SK-N-MC (cell line): ENCODE measurements around the gene CEP83.

ENCODE experiments used
- EZH2 ChIP-seq: fragments of 200-600 bp; sonication (generic); IDR thresholded peaks from one replicate; pipeline ENCODE4 v1.6.1; 2017; ENCODE audit warnings: antibody characterized with exemption
- POLR2AphosphoS5 ChIP-seq: IDR thresholded peaks from 2 replicates; pipeline ENCODE4 v1.6.1; 2012; ENCODE audit warnings: mild to moderate bottlenecking, low read depth, low read length, borderline replicate concordance

- TF ChIP-seq EZH2, result no peak
- no peak for TF ChIP-seq POLR2AphosphoS5
Observed at GRCh38 chr12:94260717-94261116, 198.9 kb downstream of the CEP83 start.
